HL-60 (cell line): ENCODE results near the gene ZBTB49.

Source experiments
- DNase-seq, 2 experiments: peaks; one replicate each; pipeline ENCODE4 v3.0.0-alpha.2; 2010 to 2020; ENCODE audit warnings: low read depth in 1 of 2, low spot score in 1 of 2
- H3K27ac ChIP-seq: fragments of 250-450 bp; sonication (Bioruptor Pico); replicated peaks from 2 replicates; pipeline ENCODE4 v1.5.1; 2020; ENCODE audit warnings: mild to moderate bottlenecking, moderate library complexity
- H3K27me3 ChIP-seq: fragments of 250-450 bp; sonication (Bioruptor Pico); 2 replicates; pipeline ENCODE4 v1.5.1; 2021; ENCODE audit warnings: mild to moderate bottlenecking, moderate library complexity; ENCODE audit not compliant: insufficient read depth, poor library complexity, severe bottlenecking
- H3K4me3 ChIP-seq: replicated peaks from 2 replicates; pipeline ENCODE4 v1.5.1; 2011; ENCODE audit warnings: mild to moderate bottlenecking, control low read depth, low read length; ENCODE audit not compliant: insufficient read depth
- CTCF ChIP-seq: IDR thresholded peaks from one replicate; pipeline ENCODE4 v1.5.1; 2011; ENCODE audit warnings: low read length, control low read depth, inconsistent platforms; ENCODE audit not compliant: insufficient read depth
- GABPA ChIP-seq: IDR thresholded peaks from 2 replicates; pipeline ENCODE4 v1.6.1; 2012; ENCODE audit warnings: low read depth
- POLR2AphosphoS5 ChIP-seq: IDR thresholded peaks from 2 replicates; pipeline ENCODE4 v1.6.1; 2012; ENCODE audit warnings: low read depth
- REST ChIP-seq: IDR thresholded peaks from 2 replicates; pipeline ENCODE4 v1.6.1; 2012; ENCODE audit warnings: low read depth; ENCODE audit not compliant: insufficient replicate concordance
- SPI1 ChIP-seq: IDR thresholded peaks from 2 replicates; pipeline ENCODE4 v1.6.1; 2012; ENCODE audit warnings: low read depth, mild to moderate bottlenecking, borderline replicate concordance

The ZBTB49 gene

GRCh38 chr4:4329496-4329895 lies 39.4 kb downstream of the ZBTB49 start:
- TF ChIP-seq POLR2AphosphoS5: no peak

GRCh38 chr4:4330794-4331193 lies 40.7 kb downstream of the ZBTB49 start:
- TF ChIP-seq REST (no peak), SPI1 (no peak), POLR2AphosphoS5 (no peak), GABPA (no peak), CTCF (no peak)
- no peak overlapping the region for H3K27ac ChIP-seq
- H3K27me3 ChIP-seq: no peaks in the 10 kb centered on the region
- DNase-seq: no peak
- no peak overlapping the region for H3K4me3 ChIP-seq

More at GRCh38 chr4:4329496-4329895, 39.4 kb downstream of the ZBTB49 start:
- Histone ChIP-seq H3K27me3 (no peaks in the 10 kb centered on the region), H3K4me3 (no peak overlapping the region), H3K27ac (no peak overlapping the region)
- no peak for DNase-seq

- Histone ChIP-seq H3K4me3 (no peak overlapping the region), H3K27ac (no peak overlapping the region), H3K27me3 (no peaks in the 10 kb centered on the region)
- DNase-seq: no peak
- no peak for TF ChIP-seq GABPA
- no peak for TF ChIP-seq POLR2AphosphoS5
- no peak for TF ChIP-seq REST
- TF ChIP-seq SPI1: no peak
- no peak for TF ChIP-seq CTCF
Measured at GRCh38 chr4:4332529-4332928, 42.5 kb downstream of the ZBTB49 start.

GRCh38 chr4:4333265-4333706 lies 43.2 kb downstream of the ZBTB49 start:
- DNase-seq: peak in 1 of 2 experiments; percentile 17
- peaks cover 3% of the 10 kb centered on the region for H3K27me3 ChIP-seq
- H3K4me3 ChIP-seq: no peak overlapping the region
- TF ChIP-seq POLR2AphosphoS5: no peak
- no peak for TF ChIP-seq GABPA
- no peak for TF ChIP-seq SPI1
- no peak for TF ChIP-seq REST
- TF ChIP-seq CTCF: no peak
- no peak overlapping the region for H3K27ac ChIP-seq
